Endothelial cell of umbilical vein (primary cell): ENCODE results near the gene SIRPG. TPM values are rescaled to one million over a fixed set of nuclear protein-coding genes. Genes with fewer than 3 reads are reported as not detected.

ENCODE experiments used
- BruUV-seq: library from RNA; stranded (reverse); fragments of 400-500 nt; replicated peaks from 2 replicates; lab custom pipeline; 2021; lab: Mats Ljungman, UMichigan
- CTCF ChIA-PET: fragments of 300-600, 350-600 bp; sonication (Branson Sonifier 250); formaldehyde crosslinking; loops from one replicate; lab custom pipeline; 2021; ENCODE audit warnings: antibody characterized with exemption, inconsistent platforms; lab: Charles Lee
- POLR2A ChIA-PET: fragments of 300-600, 350-600 bp; sonication (Branson Sonifier 250); formaldehyde crosslinking; loops from one replicate; lab custom pipeline; 2021; ENCODE audit warnings: antibody characterized with exemption, inconsistent platforms; lab: Charles Lee
- DNase-seq: peaks from one replicate; pipeline ENCODE4 v3.0.0-alpha.2; 2011; ENCODE audit warnings: low read depth, low spot score
- FAIRE-seq: peaks from 2 replicates; lab custom pipeline; 2011; peaks lifted over from hg19 to GRCh38; lab: Jason Lieb, UNC
- H2AFZ ChIP-seq: 2 replicates; pipeline ENCODE4 v1.6.0; 2012; ENCODE audit warnings: low read depth, low read length, control low read depth, inconsistent platforms
- H3K27ac ChIP-seq: 2 replicates; pipeline ENCODE4 v1.5.1; 2011; ENCODE audit warnings: low read depth, mild to moderate bottlenecking, control low read depth, low read length, moderate library complexity; ENCODE audit not compliant: insufficient read depth
- H3K27me3 ChIP-seq, 2 experiments: 2 replicates each; pipeline versions ENCODE4 v1.6.0 to v1.6.1; 2011; ENCODE audit warnings: low read length in 2 of 2, mixed read lengths in 1 of 2; ENCODE audit not compliant: control insufficient read depth in 2 of 2, insufficient read depth in 2 of 2
- H3K36me3 ChIP-seq, 2 experiments: 2 replicates in 1 of 2; 3 replicates in 1 of 2; pipeline ENCODE4 v1.5.1; 2011; ENCODE audit warnings: low read length in 2 of 2, mild to moderate bottlenecking in 1 of 2, moderate library complexity in 1 of 2; ENCODE audit not compliant: control insufficient read depth in 2 of 2, insufficient read depth in 2 of 2; ENCODE audit errors: extremely low read depth in 1 of 2
- H3K4me1 ChIP-seq: 3 replicates; pipeline ENCODE4 v1.5.1; 2011; ENCODE audit warnings: mild to moderate bottlenecking, low read length; ENCODE audit not compliant: control insufficient read depth, insufficient read depth; ENCODE audit errors: extremely low read depth
- H3K4me2 ChIP-seq: 2 replicates; pipeline ENCODE4 v1.6.1; 2011; ENCODE audit warnings: low read length, control low read depth, mixed read lengths; ENCODE audit not compliant: insufficient read depth
- H3K4me3 ChIP-seq, 3 experiments: fragments of 200-600 bp in 1 of 3; sonication (generic), shearing (Covaris generic) in 1 of 3; replicated peaks in 1 of 3; 2 replicates each; pipeline ENCODE4 v1.5.1; 2011 to 2016; ENCODE audit warnings: control low read depth in 3 of 3, low read length in 3 of 3, mild to moderate bottlenecking in 2 of 3, inconsistent platforms in 1 of 3, low read depth in 1 of 3, moderate library complexity in 1 of 3; ENCODE audit not compliant: insufficient read depth in 1 of 3
- H3K79me2 ChIP-seq: 2 replicates; pipeline ENCODE4 v1.6.0; 2012; ENCODE audit warnings: low read length, inconsistent platforms; ENCODE audit not compliant: control insufficient read depth, insufficient read depth
- H3K9ac ChIP-seq: replicated peaks from 2 replicates; pipeline ENCODE3; 2011; ENCODE audit warnings: low read length, control low read depth; ENCODE audit not compliant: insufficient read depth; ENCODE audit errors: extremely low read depth
- H3K9me1 ChIP-seq: replicated peaks from 3 replicates; pipeline ENCODE4 v1.6.0; 2011; ENCODE audit warnings: mild to moderate bottlenecking, low read length; ENCODE audit not compliant: control insufficient read depth, insufficient read depth; ENCODE audit errors: extremely low read depth
- H3K9me3 ChIP-seq: replicated peaks from 2 replicates; pipeline ENCODE4 v1.5.1; 2012; ENCODE audit warnings: low read length, inconsistent platforms; ENCODE audit not compliant: control insufficient read depth, insufficient read depth
- H4K20me1 ChIP-seq: replicated peaks from 2 replicates; pipeline ENCODE3; 2011; ENCODE audit warnings: mild to moderate bottlenecking, low read length; ENCODE audit not compliant: control insufficient read depth, insufficient read depth; ENCODE audit errors: extremely low read depth
- CTCF ChIP-seq, 2 donors: IDR thresholded peaks; 1 replicate in 1 of 2; 2 replicates in 1 of 2; pipeline ENCODE4 v1.5.1; 2011; ENCODE audit warnings: low read length in 2 of 2, mild to moderate bottlenecking in 2 of 2, moderate library complexity in 2 of 2, control low read depth in 1 of 2, inconsistent platforms in 1 of 2, low read depth in 1 of 2; ENCODE audit not compliant: insufficient read depth in 1 of 2; ENCODE audit errors: extremely low read depth in 1 of 2
- EZH2 ChIP-seq: IDR thresholded peaks from 2 replicates; pipeline ENCODE4 v1.6.1; 2012; ENCODE audit warnings: borderline replicate concordance, low read depth, mild to moderate bottlenecking, moderate library complexity, low read length, inconsistent platforms; ENCODE audit not compliant: severe bottlenecking
- FOS ChIP-seq: IDR thresholded peaks from 2 replicates; pipeline ENCODE4 v1.6.1; 2011; ENCODE audit warnings: mild to moderate bottlenecking, low read length, moderate library complexity, borderline replicate concordance; ENCODE audit not compliant: insufficient read depth
- GATA2 ChIP-seq: IDR thresholded peaks from 2 replicates; pipeline ENCODE4 v1.7.0; 2011; ENCODE audit warnings: low read depth, mild to moderate bottlenecking, moderate library complexity, mixed read lengths, low read length; ENCODE audit not compliant: insufficient read length, insufficient read depth
- JUN ChIP-seq: IDR thresholded peaks from 2 replicates; pipeline ENCODE4 v1.6.1; 2011; ENCODE audit warnings: borderline replicate concordance, low read depth; ENCODE audit not compliant: insufficient read length, insufficient read depth
- MYC ChIP-seq: IDR thresholded peaks from one replicate; pipeline ENCODE4 v1.6.1; 2011; ENCODE audit warnings: mild to moderate bottlenecking, low read depth, low read length
- POLR2A ChIP-seq: IDR thresholded peaks from 2 replicates; pipeline ENCODE4 v1.6.1; 2012; ENCODE audit warnings: low read depth, mild to moderate bottlenecking, control low read depth, low read length
- POLR2AphosphoS5 ChIP-seq: IDR thresholded peaks from 2 replicates; pipeline ENCODE4 v1.6.1; 2012; ENCODE audit warnings: low read depth, mild to moderate bottlenecking, control low read depth, low read length, moderate library complexity; ENCODE audit not compliant: insufficient read depth
- dilution Hi-C: fragments of 300-500 bp; cut with MboI; formaldehyde crosslinking; loops from one replicate; pipeline ENCODE4 v1.15.0; 2019; ENCODE audit warnings: low sequenced_read_pairs; ENCODE audit not compliant: extremely low pct_ligation_motif_present
- intact Hi-C: fragments of 100-400 bp; cut with micrococcal nuclease; formaldehyde crosslinking; loops from one replicate; pipeline ENCODE4 v1.10.0; 2022
- polyA plus RNA-seq, 4 experiments: library from polyadenylated mRNA; depleted of rRNA in 3 of 4; stranded (reverse) in 3 of 4; unstranded in 1 of 4; fragments of >200 nt; gene quantifications; 2 replicates each; pipeline versions ENCODE4 v1.2.1 to v1.2.3, GENCODE V29; 2011 to 2012; ENCODE audit warnings: missing spikeins in 1 of 4
- total RNA-seq: library from RNA; stranded (reverse); gene quantifications from 2 replicates; pipeline ENCODE4 v1.2.3, GENCODE V29; 2021
- TF ChIP-seq, protein P1 (sequence below): IDR thresholded peaks from 2 replicates; pipeline ENCODE4 v1.6.1; 2011; ENCODE audit not compliant: insufficient read depth, insufficient read length

The SIRPG gene
- total and polyA plus RNA-seq, 2 donors (not counting 3 experiments of a cell fraction or from before 2014, with no cell fraction given), result not detected

- CTCF ChIA-PET, result no interaction called here
- H2AFZ ChIP-seq, result no peak overlapping the region
- no peaks in the 10 kb centered on the region for H3K9me1 ChIP-seq
- no peaks in the 10 kb centered on the region for H3K36me3 ChIP-seq
- DNase-seq (no peak), FAIRE-seq (no peak)
- H3K9me3 ChIP-seq, result no peaks in the 10 kb centered on the region
- H3K4me2 ChIP-seq, result no peak overlapping the region
- H3K4me3 ChIP-seq, result no peak overlapping the region
- H4K20me1 ChIP-seq, result no peaks in the 10 kb centered on the region
- H3K4me1 ChIP-seq, result no peaks in the 10 kb centered on the region
- intact Hi-C loops (no loop called here), dilution Hi-C loops (no loop called here)
- TF ChIP-seq POLR2A (no peak), FOS (no peak), POLR2AphosphoS5 (no peak), CTCF (IDR thresholded peaks at IDR 0.05; ENCODE audit: extremely low read depth in 1 of 2, insufficient read depth in 1 of 2, low read depth in 1 of 2, low read length in 2 of 2) (no peak), EZH2 (no peak), GATA2 (no peak), JUN (no peak), MYC (no peak)
- TF ChIP-seq, protein P1, sequence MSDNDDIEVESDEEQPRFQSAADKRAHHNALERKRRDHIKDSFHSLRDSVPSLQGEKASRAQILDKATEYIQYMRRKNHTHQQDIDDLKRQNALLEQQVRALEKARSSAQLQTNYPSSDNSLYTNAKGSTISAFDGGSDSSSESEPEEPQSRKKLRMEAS, result no peak
- H3K27me3 ChIP-seq, result peaks cover 3 to 6% of the 10 kb centered on the region in 2 experiments
- H3K27ac ChIP-seq, result no peak overlapping the region
- H3K9ac ChIP-seq, result no peak overlapping the region
- BruUV-seq, result no TSS peak
- H3K79me2 ChIP-seq, result no peaks in the 10 kb centered on the region
- POLR2A ChIA-PET, result no interaction called here
Observed at GRCh38 chr20:1651268-1652058, 6.1 kb downstream of the SIRPG start.
